NCI-H2029 (cell line): ENCODE data around the gene AP4B1.
A peak's percentile ranks its signal among the peaks of the same experiment; 100 is the strongest.
"Not testable (repeated sequence)": the region's sequence is repeated elsewhere in the genome, so short reads cannot be mapped to it uniquely, and the experiment has no call there.

Experiments used
- DNase-seq: peaks from one replicate; lab custom pipeline; 2025; lab: John Stamatoyannopoulos, UW

The AP4B1 gene

DNA sequence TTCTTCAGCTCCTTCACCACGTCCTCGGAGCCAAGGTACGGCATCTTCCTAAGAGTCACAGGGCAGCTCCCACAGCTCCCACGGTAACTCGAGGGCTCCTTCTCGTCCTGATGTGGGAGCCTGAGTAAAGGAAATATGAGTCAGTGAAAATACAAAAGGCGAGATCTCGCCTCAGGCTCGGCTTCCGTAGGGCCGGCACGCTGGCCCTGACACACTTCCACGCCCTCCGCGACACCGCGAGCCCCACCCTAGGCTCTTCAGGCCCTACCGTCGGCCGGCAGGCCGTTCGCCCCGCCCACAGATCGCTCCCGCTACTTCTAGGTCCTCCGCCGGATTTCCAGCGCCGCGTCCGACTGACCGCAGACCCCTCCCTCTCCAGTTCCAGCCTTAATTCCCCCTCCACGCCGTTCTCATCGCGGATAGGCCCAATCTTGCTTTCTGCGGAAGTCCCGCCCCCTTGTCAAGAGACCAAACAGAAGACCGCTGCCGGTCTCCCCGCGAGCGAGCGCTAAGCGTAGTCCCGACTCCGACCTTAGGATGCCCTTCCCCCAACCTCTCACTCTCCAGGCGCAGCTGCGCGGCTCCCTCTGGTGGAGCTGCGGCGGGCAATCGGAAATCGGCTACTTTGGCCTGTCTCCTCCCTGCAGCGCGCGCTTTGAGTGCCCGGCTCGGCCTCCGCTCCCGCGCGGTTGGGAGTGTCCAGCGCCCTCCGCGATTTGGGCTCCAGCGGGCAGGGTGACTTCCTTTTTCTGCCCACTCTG lies at the start of gene AP4B1, which contains the start of gene DCLRE1B:
TSS of gene AP4B1 (minus strand) at position 126 of the 761 bp plus-strand sequence. CDS start at position 44, 82 bp downstream.
TSS of gene DCLRE1B (plus strand) at position 653 of the 761 bp plus-strand sequence. CDS start 261 bp downstream, outside the sequence.
- peak; percentile 98 for DNase-seq

DNA sequence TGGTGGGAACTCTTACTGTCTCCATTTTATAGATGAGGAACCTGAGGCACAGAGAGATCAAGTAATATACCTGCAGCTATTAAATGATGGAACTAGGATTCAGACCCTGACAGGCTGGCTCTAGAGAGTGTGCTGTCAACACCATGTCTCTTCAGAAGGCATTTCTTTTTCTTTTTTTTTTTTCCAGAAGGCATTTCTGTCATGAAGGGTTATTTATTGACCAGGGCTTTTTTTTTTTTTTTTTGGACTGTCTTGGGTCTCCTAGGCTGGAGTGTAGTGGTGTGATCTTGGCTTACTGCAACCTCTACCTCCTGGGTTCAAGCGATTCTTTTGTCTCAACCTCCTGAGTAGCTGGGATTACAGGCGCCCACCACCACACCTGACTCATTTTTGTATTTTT lies 47.1 kb upstream of the AP4B1 start:
- no peak for DNase-seq

DNA sequence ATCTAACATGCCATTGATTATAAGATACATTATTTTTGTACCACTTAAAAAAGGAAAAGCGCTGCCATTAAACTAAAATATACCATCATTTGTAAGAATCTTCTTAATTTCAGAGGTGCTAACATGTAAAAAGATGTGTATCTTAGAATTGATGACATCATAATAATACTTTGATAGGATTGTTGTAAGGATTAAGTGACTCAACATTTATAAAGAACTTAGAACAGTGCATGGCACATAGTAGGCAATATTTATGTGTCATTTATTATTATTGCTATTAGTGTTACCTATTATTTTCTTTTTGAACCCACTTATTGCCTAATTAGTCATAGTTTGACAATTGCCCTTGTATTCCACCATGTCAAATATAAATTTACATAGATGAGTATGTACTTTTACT lies 46.3 kb upstream of the AP4B1 start:
- DNase-seq, result no peak

DNA sequence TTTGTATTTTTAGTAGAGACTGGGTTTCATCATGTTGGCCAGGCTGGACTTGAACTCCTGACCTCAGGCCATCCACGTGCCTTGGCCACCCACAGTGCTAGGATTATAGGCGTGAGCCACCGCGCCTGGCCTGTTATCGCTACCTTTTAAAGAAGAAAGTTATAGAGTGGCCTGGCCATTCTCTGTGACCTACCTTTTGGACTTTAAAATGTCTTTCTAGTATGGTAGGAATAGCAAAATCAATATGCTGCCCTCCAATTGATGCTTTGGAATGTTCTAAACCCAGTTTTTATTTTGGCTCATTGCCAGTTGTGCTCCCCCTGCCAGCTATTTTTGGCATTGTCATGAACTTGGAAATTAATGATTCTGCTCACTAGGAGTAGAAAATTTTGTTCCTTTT lies 44.4 kb upstream of the AP4B1 start:
- DNase-seq, result no peak

DNA sequence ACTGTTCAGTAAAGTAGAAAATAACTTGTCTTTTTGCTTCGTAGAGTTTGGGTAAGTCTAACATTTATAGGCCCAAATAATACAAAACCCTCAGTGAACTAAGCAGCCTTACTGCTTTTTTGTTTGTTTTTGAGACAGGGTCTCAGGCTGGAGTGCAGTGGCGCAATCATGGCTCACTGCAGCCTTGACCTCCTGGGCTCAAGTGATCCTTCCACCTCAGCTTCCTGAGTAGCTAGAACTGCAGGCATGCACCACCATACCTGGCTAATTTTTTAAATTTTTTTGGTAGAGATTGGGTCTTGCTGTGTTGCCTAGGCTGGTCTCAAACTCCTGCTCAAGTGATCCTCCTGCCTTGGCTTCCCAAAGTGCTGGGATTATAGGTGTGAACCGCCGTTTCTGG lies 43.6 kb upstream of the AP4B1 start:
- DNase-seq, result not testable (repeated sequence)

DNA sequence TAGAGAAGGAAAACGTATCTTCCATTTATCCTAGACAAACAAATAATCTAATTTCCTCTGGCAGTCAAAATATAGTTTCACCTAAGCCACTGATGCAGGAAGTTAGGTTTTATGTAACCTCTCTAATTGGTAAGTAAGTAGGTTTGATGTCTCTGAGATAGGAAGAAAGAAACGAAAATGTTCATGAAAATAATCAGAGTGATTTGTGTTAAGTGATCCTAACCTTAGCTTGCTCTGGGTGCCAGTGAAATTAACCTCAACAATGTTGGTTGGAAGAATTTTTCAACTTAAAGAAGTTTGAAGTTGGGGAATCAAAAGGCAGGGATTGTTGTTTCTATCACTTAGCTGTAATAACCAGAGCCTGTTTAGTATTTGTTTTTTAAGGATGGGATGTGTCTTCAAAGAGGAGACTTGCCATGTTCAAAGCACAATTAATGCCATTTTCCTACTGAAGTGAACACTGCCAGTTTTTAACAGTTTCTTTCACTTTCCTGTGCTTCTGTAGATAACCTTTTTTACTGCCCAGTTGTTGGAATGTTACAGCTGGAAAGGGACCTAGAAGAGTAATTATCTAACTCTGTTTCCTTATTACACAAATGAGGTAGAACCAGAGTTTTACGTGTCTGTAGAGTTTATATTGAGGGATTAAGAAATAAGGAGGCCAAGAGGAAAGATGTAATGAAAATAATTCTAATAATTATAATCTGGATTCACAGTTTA lies 42.9 kb upstream of the AP4B1 start:
- DNase-seq, result no peak

DNA sequence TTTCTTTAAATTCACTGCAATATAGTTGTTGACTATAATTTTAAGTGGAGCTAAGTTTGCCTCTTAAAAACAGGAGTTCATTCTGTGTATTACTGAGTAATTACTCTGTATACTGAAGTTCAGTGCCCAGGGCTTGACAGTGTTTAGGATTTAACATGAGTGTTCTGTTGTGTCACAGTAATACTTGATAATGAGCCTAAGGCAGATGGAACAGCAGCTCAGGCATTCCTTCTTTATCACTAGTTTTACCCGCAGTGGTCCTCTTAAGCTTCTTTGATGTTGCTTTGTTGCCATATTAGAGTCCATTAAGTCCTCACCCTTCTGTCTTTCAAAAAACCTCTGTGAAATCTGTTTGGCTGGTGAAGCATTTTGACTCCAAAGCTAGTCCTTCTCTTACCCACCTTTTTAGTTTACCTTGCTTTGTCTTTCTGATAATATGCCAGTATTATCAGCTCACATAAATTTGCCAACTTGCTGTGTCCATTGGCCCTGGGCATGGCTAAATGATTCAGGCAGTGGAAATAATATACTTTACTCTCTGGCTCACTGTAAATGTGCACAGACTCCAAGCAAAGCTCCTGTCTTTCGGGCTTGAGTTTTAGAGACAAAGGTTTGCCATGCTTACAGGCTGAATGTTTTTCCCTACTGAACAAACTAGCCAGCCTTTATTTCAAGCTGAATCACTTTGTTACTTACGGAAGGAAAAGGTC lies 42.2 kb upstream of the AP4B1 start:
- DNase-seq, result no peak

DNA sequence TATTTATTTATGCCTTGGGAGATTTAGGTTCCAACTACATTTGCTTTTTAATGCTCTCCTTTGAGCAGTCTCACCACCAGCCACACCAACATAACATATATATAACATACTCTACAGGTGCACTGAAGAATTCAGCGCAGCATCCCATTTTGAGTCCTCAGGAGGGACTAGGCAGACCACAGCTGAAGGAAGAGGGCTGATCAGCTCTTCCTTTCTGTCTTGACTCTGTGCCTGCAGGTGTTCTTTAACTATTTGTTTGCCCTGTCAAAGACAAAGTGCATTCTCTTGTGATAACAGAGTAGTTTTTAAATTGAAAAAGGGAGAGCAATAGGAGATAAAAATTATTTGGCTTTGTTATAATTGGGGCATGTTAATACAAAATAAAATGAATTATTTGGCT lies 41.5 kb upstream of the AP4B1 start:
- DNase-seq, result no peak

DNA sequence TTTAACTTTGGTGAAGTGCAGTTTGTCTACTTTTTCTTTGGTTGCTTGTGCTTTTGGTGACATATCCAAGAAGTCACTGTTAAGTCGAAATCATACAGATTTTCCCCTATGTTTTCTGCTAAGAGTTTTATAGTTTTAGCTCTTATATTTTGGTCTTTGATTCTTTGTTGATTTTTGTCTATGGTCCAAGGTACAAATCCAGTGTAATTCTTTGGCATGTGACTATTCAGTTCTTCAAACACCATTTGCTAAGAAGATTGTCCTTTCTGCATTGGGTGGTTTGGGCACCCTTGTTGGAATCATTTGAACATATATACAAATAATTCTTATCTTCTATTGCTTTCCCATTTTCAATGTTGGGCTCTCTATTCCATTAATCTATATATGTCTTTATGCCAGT lies 40.7 kb upstream of the AP4B1 start:
- no peak for DNase-seq

DNA sequence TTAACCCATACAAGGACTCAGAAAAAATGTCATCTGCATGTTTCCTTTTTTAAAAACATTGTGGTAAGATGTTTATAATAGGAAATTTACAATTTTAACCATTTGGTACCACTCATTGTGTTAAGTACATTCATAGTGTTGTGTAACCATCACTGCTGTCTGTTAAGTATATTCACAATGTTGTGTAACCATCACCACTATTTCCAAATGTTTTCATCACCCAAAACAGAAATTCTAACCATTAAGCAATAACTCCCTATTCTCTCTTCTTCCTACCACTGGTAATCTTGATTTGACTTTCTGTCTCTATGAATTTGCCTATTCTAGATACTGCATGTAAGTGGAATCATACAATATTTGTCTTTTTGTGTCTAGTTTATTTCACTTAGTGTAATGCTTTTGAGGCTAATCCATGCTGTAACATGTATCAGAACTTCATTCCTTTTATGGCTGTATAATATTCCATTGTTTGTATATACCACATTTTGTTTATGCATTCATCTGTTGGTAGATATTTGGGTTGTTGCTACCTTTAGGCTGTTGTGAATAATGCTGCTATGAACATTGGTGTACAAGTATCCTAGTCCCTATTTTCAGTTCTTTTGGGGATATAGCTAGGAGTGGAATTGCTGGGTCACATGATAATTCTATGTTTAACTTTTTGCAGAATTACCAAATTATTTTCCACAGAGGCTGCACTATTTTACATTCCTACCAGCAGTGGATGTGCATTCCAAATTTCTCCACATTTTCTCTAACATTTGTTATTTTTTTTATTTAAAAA lies 38.6 kb upstream of the AP4B1 start:
- no peak for DNase-seq

DNA sequence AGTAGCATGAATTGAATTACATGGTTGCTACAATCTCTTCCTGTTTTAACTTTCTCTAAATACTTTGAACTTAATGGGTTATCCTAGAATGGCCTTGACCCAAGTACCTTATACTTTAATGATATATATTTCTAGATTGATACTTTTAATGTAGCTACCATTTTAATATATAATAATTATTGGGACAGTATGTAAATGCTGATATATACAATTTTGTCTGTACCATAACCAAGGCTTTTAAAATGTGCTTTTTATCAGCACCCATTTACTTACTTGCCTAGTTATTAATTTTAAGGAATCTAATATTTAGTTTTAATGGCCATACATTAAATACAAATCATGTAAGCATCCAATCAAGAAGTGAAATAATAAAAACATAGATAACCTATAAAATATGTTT lies 37.9 kb upstream of the AP4B1 start:
- DNase-seq, result no peak

DNA sequence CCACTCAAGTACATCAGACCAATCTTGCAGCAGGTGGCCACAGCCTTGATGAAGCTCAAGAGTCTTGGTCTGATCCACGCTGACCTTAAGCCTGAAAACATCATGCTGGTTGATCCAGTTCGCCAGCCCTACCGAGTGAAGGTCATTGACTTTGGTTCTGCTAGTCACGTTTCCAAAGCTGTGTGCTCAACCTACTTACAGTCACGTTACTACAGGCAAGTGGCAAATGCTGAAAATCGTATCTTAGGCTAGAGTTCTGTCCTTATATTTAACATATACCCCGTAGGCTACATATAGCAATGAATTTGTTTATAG lies 36.6 kb upstream of the AP4B1 start:
- no peak for DNase-seq

DNA sequence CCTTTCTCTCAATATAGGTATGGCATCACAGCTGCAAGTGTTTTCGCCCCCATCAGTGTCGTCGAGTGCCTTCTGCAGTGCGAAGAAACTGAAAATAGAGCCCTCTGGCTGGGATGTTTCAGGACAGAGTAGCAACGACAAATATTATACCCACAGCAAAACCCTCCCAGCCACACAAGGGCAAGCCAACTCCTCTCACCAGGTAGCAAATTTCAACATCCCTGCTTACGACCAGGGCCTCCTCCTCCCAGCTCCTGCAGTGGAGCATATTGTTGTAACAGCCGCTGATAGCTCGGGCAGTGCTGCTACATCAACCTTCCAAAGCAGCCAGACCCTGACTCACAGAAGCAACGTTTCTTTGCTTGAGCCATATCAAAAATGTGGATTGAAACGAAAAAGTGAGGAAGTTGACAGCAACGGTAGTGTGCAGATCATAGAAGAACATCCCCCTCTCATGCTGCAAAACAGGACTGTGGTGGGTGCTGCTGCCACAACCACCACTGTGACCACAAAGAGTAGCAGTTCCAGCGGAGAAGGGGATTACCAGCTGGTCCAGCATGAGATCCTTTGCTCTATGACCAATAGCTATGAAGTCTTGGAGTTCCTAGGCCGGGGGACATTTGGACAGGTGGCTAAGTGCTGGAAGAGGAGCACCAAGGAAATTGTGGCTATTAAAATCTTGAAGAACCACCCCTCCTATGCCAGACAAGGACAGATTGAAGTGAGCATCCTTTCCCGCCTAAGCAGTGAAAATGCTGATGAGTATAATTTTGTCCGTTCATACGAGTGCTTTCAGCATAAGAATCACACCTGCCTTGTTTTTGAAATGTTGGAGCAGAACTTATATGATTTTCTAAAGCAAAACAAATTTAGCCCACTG lies 36.0 kb upstream of the AP4B1 start:
- no peak for DNase-seq

DNA sequence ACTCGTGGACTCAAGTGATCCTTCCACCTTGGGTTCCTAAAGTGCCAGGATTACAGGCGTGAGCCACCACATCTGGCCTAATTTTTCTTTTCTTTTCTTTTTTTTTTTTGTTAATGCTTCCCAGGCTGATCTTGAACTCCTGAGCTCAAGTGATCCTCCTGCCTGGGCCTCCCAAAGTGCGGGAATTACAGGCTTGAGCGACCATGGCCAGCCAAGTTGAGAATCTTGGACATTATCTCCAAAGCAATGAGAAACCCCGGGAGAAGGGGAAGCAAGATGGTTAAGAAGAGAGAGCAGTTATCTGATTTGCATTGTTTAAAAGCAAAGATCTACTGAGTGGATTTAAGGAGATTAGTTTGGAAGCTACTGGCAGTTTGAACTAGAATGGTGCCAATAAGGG lies 33.6 kb upstream of the AP4B1 start:
- no peak for DNase-seq

DNA sequence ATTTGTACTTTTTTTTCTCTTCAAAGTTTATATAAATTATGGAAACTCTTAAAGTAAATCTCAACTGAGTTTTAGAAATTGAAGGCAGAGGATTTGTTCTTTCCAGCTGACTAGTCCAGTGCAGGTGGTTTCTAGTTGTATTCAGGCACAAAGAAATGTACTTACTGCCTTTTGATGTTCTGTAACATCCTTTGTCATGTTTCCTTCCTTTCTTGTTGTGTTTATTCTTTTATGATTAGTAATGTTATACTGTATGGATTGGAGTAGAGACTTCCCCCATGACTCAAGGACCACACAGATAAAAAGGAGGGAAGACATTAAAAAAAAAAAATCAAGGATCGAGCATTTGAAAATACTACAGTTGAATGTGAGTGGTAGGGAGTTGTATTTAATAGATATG lies 32.5 kb upstream of the AP4B1 start:
- DNase-seq, result no peak

DNA sequence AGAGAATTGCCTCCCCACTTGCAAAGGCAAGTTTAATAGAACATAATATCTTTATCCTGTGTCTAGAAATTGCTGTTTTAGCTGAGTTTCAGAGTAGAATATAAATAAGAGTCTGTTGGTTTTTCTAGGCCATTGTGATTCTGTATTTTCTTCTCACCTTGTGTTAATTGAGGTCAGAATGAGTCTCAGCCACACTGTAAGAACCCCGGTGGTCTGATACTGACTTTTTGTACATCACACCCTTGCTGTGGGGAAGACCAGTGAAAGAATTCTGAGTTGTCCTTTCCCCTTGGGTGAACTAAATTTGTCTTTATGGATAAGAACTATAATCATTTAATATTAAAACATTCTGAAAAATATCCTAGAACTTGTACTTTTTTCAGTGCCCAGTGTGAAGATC lies 31.4 kb upstream of the AP4B1 start:
- no peak for DNase-seq

DNA sequence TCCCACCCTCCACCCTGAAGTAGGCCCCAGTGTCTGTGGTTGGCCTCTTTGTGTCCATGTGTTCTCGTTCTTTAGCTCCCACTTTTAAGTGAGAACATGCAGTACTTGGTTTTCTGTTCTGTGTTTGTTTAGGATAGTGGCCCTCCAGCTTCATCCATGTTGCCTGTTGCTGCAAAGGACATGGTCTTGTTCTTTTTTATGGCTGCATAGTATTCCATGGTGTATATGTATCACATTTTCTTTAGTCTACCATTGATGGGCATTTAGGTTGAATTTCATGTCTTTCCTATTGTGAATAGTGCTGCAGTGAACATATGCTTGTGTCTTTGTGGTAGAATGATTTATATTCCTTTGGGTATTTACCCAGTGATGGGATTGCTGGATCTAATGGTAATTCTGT lies 30.6 kb upstream of the AP4B1 start:
- no peak for DNase-seq

DNA sequence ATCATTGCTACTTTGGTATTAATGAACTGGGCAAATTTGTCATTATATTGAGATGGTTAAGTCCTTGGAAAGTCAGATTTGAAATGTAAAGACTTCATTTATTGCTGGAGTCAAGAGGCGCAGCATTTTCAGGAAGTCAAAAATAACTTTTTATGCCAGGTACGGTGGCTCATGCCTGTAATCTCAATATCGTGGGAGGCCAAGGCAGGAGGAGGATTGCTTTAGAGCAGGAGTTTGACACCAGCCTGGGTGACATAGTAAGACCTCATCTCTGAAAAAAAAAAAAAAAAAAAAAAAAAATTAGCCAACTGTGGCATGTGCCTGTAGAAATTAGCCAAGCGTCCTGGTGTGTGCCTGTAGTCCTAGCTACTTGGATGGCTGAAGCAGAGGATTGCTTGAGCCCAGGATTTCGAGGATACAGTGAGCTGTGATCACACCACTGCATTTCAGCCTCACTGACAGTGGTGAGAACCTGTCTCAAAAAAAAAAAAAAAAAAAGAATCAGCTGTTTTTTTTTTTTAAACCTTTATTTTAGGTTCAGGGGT lies 30.0 kb upstream of the AP4B1 start:
- no peak for DNase-seq

DNA sequence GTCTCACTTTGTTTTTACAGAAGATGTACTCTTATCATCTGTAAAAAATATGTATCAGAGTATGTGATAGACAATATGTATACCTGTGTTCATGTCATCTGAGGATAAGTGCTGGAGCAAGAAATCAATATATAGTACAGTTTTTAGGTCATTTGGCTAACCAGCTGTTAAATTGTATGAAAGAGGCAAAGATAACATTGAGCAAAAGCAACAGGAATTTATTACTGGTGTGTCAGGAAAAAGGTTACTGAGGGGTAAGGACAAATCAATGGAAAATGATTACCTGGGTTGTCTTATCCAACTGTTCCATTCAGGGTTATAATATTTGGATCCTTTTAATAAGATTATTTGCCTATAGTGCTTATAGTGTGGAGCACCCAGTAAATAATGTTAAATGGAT lies 29.4 kb upstream of the AP4B1 start:
- DNase-seq, result no peak

DNA sequence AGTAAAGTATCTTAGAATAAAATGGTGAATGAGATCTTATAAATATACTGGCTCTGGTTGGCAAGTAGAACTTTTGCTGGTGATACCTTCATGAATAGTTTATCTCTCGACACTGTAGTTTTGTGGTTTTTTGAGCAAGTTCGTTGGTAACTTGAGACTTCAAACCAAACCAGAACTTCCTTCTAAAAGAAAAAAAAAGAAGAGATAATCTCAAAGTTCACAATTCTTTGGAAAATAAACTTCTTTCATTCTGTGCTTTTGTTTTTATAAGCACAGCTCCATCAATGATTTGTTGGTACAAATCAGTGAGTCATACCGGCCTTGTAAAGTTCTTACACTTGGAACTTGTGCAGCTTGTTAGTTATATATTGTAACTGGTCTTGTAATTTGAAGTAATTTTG lies 26.9 kb upstream of the AP4B1 start:
- no peak for DNase-seq
